Inflammatory macrophage treated with lipopolysaccharide for 1 hour (primary cell): ENCODE data around the gene HOXD3.

ENCODE experiments used
- DNase-seq, 2 donors: peaks; one replicate each; pipeline ENCODE4 v3.0.0-alpha.2; 2020 to 2022

Gene HOXD3

GRCh38 chr2:176165370-176166050, 8.4 kb downstream of the HOXD3 start:
- no peak for DNase-seq

GRCh38 chr2:176166272-176166671, 9.2 kb downstream of the HOXD3 start:
- DNase-seq: no peak

DNA sequence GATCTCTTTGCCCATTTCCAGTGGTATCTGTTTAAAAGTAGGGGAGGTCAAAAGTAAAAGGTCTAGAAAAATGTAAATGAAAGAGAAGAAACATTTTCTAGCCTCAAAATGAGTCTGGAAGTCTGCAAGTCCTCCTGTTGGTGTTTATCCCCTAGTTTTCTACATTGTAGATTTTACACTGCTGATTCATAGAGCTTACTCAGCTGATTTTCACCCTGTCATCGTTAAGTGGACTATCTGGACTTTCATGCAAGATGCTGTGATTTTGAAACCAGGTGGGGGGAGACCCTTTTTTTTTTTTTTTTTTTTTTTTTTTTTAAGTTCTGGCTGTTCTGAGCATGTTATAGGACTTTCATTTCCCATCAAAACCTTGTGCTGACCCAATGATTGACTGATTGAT, 10.3 kb downstream of the HOXD3 start:
- DNase-seq: no peak

DNA sequence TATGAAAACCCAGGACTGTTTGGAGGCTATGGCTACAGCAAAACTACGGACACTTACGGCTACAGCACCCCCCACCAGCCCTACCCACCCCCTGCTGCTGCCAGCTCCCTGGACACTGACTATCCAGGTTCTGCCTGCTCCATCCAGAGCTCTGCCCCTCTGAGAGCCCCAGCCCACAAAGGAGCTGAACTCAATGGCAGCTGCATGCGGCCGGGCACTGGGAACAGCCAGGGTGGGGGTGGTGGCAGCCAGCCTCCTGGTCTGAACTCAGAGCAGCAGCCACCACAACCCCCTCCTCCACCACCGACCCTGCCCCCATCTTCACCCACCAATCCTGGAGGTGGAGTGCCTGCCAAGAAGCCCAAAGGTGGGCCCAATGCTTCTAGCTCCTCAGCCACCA, 12.1 kb downstream of the HOXD3 start:
- DNase-seq: no peak

DNA sequence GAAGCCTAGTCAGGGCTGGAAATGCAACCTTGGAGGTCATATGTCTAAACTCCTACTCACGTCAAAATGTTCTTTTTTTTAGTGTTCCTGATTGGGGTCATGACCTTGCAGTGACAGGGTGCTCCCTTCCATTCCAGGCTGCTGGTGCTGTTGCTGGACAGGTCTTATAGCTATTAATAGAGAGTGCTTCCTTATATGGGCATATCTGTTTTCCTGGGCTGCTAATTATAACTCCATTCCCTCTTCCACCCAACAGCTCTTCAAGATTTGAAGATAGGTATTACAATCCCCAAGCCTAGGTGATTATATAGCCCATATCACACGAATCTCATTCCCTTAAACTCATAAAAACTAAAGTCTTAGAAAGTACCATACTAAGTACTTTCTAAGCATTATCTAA, 12.6 kb downstream of the HOXD3 start:
- DNase-seq: no peak

DNA sequence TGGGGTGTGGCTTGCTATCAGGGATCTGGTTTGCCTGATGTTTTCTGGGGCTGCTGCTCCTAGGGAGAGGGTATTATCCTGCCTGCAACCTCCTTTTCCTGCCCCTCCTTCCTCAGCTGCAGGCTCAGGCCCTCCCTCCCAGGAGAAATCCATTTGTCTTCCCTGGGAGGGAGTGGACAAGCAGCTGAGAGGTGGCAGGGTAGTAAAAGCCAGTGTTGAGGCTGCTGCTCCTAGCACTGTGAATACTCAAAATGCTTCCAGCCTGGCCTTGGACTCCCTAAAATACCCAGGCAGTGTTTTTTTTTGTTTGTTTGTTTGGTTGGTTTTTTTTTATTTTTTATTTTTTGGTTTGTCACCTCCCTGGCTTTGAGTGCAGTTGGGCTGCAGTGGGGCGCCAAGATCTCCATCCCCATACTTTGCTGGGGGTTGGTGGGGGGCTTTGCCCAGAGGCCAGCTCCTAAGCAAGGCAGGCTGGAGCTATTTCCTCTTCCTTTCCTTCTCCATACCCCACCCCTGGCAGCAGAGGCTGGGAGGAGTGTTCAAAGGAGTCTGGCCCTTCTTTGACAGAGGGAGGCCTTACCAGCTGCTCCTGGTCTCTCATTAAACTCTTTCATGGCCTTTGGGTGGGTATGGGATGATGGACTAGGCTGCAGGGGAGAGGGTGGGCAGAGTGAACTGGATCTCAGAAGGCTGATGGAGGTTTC, 13.6 kb downstream of the HOXD3 start:
- no peak for DNase-seq

GRCh38 chr2:176171351-176172006, 14.4 kb downstream of the HOXD3 start:
- DNase-seq: no peak

DNA sequence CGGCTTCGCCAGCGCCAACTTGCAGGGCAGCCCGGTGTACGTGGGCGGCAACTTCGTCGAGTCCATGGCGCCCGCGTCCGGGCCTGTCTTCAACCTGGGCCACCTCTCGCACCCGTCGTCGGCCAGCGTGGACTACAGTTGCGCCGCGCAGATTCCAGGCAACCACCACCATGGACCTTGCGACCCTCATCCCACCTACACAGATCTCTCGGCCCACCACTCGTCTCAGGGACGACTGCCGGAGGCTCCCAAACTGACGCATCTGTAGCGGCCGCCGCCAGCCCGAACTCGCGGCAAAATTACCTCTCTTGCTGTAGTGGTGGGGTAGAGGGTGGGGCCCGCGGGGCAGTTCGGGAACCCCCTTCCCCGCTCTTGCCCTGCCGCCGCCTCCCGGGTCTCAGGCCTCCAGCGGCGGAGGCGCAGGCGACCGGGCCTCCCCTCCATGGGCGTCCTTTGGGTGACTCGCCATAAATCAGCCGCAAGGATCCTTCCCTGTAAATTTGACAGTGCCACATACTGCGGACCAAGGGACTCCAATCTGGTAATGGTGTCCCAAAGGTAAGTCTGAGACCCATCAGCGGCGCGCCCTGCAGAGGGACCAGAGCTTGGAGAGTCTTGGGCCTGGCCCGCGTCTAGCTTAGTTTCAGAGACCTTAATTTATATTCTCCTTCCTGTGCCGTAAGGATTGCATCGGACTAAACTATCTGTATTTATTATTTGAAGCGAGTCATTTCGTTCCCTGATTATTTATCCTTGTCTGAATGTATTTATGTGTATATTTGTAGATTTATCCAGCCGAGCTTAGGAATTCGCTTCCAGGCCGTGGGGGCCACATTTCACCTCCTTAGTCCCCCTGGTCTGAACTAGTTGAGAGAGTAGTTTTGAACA, 15.1 kb downstream of the HOXD3 start:
- no peak for DNase-seq

- no peak for DNase-seq
Measured at GRCh38 chr2:176172895-176173566, 15.9 kb downstream of the HOXD3 start.

DNA sequence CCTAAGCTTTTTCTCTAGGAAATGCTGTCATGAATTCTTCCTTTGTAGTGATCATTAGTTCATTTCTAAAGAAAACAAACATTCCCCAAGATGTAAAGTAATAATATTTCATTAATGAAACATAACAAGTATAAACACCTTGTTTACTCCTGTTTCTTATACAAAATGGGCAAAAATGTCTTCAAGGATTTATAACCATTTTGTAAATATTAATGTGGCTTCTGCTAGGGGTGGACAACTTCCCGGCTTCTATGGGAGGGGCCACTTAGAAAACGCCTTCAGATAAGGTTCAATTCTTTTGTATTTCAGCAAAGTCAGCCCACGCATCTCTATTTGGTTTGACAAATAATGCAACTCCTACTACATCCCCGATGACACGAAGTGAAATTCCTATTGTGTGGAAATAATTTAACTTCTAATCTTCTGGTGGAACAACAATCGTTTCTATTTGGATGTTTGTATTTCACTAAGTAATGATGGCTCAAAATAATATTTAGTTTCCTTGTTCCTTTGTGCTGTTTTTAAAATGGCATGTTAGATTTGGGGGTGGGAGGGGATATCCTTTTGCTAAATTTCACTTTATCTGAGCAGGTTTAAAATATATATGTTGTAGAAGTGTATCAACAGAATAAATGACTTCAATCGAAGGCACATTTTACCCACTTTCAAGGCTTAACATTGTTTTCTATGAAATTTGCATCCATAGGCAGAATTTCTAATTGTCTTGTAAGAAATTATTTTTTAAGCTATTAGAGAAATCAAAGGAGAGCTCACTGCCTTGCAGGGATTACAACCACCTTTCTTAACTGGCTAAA, 16.7 kb downstream of the HOXD3 start:
- DNase-seq: no peak

DNA sequence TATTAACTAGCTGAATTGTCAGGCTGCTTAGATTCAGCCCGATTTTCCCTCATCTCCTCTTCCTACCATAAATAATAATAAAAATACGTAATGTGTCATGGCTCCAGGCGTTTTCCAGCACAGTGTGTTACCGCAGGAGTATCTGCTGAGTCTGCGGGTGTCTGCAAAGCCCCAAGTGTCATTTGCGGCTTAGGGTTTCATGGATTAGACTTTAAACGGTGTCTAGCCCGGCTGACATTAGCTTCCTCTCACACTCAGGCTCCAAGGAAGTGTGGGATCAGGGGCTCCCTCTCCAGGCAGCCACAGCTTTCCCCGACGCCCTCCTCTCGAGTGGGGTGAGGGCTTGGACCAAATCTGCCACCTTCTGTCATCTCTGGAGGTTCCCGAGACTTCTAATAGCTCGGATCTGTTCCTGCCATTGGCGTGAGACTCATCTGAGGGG, 17.3 kb downstream of the HOXD3 start:
- DNase-seq: no peak

DNA sequence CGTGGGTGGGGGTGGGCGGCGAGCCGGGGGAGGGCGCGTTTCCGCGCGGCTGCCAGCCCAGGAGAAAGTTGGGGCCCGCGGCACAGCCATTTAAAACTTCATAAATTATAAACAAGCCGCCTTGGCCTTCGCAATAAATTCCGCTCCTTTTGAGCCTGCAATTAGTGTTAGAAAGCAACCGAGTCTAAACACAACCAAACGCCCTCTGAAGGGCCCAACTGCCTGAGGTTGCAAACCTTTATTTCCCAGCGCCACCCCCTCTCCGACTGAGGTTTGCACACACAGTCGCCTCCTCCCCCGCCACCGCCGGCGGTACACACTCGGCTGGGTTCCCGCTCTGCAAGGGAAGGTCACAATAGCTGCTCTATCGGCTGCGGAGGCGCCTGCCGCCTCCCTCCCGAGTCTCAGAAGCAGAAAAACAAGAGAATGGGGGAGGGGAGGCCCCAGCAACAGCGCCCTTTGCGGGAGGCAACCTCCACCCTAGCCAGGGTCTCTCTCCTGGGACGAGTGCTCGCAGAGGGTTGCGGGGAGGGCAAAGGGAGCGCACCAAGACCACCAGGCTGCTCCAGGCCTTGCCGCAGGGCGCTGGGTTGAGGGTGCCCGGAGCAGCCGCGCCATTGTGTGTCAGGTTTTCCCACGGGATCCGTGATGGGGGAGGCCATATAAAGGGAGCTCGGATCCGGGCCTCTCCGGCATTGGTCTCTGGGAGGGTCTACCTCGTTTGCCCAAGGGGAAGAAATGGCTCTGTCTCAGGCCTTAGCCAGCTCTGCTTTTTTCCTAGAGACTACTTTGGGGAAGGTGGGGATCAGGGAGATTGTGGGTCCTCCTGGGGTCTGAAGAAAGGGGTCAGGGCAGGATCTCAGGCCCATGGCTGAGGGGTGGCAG, 18.0 kb downstream of the HOXD3 start:
- no peak for DNase-seq

DNA sequence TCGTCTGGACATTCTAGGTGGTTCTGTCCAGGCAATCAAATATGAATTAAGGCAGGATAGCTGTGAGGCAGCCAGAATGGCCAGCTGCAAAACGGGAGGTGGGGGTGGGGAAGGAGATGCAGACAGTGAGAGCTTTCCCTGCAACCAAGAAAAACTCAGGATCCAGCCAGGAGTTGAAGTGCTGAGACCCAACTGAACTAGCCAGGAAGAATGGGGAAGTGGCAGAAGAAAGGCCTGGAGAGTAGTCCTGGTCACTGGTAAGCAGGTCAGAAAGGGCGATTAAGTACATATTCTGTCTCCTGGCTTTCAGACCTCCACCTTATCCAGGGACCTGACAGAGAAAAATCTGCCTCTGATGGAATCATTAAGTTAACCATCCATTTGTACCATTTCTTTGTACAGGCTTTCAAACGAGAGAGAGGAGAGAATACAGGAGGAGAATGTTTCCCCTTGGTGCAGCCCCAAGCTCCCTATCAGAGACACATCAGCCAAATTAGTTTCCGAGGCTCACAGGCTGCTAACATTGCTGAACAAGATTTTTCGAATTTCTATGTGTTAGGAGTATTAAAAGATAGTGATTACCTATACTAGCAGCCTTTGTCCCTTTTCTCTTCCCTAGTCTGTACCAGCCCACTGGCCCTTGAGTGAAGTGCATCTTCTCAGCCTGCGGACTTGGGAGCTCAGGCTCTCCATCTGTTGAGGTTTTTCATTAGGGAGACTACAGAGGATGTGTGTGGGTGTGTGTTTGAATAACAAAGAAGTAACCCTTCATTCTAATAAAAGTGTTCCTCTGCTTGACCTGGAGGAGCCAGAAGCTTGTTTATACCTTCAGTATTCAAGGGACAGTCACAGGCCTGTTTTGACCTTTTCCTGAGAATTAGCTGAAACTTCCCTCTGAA, 18.9 kb downstream of the HOXD3 start:
- no peak for DNase-seq

DNA sequence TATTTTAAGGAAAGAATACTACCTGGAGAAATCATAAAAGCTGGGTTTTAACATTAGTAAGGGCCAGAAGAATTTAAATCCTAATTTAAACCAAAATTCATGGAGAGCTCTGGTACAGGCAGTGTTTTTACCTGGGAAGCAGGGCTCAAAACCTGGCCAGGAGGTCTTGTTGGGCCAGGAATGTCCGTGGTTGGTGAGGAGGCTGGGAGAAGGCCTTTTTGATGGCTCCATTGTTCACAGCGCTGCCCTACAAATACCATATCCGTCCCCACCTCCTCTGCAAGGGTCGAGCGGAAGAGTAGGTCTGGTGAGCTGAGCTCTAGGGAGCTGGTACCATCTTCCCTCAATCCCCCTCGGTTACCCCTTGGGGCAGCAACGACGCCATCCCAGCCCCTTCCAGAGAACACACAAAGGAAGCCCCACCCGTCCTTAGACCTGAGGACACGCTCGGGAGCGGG, 20.5 kb downstream of the HOXD3 start:
- DNase-seq: no peak

DNA sequence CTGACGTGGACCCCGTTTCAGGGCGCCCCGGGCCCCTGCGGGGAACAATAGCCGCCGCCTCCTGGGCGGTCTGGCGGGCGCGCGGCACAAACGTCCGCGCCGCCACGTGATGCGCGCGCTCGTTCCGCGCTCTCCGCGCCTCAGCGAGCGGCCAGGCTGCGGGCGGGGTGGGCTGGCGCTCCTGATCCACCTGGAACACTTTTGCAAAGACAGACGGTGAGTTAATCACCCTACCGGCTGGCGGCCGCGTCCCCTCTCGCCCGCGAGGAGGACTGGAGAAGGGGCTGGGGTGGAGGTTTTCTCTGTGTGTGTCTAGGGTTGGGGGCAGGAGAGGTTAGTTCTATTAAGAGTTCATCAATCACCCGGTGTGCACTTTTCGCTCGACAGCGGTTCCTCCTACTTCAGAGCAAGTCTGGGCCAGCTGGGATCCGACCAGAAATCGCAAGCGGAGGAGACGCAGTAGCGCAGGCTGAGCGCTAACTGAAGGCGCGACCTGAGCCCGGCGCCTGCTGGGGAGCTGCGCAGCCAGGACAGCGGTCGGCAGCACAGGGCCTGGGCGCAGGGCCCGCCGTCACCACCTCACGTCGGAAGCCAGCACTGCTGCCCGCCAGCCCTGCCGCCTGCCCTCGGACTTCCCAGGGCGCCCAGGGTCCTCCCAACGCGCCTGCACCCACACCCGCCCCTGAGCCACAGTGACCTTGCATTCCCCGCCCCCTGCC, 21.1 kb downstream of the HOXD3 start:
- no peak for DNase-seq

- no peak for DNase-seq
Measured at GRCh38 chr2:176178757-176179295, 21.7 kb downstream of the HOXD3 start.

GRCh38 chr2:176181551-176181950, 24.4 kb downstream of the HOXD3 start:
- DNase-seq: no peak

DNA sequence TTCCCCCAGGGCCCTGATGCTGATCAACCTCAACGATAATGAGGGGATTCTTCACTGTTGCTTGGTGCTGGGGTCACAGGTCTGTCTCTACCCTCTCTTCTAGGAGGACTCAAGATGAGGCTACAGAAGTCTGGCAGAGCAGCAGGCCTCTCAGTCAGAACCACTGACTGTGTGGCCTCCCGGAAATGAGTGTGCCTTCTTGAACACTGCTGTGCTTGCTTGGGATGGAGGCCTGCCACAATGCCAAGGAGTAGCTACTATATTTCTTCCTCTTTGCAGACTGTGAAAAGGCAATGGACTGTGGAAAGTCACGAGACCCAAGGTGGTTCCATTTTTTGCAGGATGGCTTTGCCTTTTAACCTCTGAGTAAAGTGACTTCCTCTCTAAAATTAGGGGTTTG, 25.6 kb downstream of the HOXD3 start:
- no peak for DNase-seq
